DMS153 (cell line): ENCODE measurements around the gene PEPD.
"Not testable (repeated sequence)": the region's sequence is repeated elsewhere in the genome, so short reads cannot be mapped to it uniquely, and the experiment has no call there.

Experiments
- DNase-seq: peaks from one replicate; lab custom pipeline; 2025; lab: John Stamatoyannopoulos, UW

The PEPD gene

DNA sequence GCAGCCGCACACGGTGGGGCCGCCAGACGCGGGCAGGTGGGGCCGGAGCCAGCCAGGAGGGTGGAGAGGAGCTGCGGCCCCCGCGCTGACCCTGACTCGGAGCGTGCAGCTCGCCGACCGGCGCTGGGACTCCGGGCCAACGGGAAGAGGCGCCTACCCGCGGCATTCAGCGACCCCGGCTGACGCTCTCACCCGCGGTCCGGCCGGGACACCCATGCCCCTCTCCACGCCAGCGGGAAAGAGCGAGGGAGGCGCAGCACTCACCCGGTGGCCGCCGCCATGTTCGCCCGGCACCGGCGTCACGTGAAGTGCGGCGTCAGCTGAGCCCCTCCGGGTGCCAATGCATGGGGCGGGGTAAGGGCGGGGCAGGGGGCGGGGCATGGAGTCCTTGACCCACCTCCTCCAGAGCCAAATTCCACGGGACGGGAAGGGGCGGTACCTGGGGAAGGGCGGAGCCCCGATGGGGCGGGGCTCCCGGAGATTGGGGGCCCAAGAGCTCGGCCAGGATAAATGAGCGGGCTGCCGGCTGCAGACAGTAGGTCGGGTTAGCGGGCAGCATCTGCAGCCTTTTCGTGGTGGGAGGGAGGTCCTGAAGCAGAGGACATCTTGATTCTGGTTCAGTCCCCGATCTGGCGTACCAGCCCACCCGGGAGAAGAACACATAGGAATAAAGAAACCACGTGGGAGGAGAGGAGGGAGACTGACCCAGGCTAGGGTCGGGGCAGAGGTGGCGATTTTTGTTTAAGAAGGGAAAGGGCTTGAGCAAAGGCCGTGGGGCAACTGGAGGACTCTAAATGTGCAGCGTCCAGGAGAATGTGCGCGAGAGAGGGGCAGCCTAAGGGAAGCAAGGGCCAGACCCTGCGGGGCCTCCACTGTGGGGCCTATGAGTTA lies at the start of gene PEPD:
Gene PEPD (minus strand): TSS at position 312 of the 891 bp plus-strand sequence. CDS start 31 bp downstream, at position 281.
- peak; percentile 44 for DNase-seq

DNA sequence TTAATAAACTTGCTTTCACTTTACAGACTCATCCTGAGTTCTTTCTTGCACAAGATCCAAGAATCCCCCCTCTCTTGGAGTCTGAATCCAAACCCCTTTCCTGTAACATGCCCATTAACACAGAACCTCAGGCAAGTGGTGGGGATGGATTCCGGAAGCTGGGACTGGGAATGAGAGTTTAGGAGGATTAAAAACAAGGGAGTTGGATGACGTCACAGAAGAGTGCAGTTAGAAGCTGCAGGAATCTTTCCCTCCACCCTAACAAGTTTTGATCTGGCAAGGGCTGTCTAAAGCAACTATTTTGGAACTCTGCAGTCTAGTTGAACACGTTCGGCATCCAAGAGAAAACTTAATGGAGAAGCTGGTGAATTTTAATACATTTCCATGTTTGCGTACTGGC lies 48.2 kb upstream of the PEPD start:
- DNase-seq: no peak

DNA sequence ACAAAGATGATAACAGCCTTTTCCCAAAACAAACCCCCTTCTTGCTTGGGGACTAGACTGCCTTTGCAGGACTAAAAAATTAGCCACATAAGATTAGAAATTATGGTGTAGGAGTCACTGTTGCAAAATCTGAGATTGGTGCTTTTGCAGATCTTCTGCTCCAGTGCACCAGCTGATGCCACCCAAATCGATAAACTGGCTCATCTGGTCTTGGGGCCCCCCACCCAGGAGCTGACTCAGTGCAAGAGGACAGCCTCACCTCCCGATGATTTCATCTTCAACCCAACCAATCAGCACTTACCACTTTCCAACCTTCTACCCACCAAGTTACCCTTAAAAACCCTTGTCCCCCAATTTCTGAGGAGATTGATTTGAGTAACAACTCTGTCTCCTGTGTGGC lies 47.1 kb upstream of the PEPD start:
- DNase-seq: no peak

DNA sequence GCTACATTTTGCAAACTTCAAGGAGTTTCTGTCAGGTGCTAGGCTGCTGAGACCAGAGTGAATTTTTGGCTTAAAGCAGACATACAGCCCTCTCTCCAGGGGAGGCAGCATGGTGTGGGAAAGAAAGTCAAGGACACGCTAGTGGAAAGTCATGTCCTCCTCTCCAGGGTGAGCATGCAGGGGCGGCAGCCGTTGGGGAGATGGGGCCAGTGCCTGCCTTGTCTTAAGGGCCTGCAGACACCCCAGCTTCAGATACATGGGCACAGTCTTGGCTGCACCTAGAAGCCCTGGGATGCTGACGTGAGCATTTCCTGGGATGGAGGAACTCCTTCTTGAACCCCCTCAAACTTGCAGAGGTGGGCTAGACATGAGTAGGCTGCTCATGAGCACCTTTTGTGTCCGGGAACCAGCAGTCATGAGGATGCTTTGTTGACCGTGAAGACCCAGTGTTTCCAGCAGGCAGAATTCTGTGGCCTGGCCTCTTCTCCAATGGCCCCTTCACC lies 43.3 kb upstream of the PEPD start:
- DNase-seq: no peak

DNA sequence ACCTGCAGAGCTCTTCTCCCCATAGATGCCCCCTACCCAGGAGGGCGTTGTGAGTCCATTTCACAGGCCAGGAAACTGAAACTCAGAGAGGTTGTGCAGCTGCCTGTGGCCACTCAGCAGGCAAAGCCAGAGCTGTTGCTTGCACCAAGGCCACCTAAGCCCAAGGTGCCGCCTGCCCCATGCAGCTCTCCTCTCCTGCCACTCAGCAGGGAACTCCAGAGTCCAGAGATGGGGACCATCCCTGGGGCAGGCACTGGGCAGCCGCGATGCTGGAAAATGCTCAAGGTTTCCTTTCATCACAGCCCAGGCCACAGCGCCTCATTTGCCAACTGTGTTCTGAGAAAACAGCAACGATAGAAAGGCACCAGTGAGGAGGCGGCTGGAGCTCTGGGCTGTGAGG lies 41.0 kb upstream of the PEPD start:
- no peak for DNase-seq

DNA sequence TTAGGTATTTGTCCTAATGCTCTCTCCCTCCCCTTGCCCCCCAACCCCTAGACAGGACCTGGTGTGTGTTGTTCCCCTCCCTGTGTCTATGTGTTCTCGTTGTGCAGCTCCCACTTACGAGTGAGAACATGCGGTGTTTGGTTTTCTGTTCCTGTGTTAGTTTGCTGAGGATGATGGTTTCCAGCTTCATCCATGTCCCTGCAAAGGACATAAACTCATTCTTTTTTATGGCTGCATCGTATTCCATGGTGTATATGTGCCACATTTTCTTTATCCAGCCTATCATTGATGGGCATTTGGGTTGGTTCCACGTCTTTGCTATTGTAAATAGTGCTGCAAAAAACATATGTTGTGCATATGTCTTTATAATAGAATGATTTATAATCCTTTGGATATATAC lies 40.1 kb upstream of the PEPD start:
- not testable (repeated sequence) for DNase-seq

DNA sequence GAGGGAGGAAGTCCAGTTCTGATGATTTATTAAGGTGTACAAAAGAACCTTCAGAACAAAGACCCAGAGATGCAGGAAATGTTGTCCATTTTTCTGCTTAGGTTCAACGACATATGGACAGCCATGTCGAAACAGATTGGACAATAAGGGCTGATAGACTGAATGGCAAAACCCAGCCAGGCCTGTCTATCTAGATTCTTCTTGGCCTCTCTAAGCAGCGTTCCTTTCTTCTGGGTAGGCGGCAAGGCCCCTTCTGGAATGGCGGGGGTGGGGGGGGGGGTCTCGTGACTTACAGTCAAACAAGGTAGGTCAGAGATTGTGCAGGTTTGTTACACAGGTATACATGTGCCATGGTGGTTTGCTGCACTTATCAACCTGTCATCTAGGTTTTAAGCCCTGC lies 39.7 kb upstream of the PEPD start:
- no peak for DNase-seq

DNA sequence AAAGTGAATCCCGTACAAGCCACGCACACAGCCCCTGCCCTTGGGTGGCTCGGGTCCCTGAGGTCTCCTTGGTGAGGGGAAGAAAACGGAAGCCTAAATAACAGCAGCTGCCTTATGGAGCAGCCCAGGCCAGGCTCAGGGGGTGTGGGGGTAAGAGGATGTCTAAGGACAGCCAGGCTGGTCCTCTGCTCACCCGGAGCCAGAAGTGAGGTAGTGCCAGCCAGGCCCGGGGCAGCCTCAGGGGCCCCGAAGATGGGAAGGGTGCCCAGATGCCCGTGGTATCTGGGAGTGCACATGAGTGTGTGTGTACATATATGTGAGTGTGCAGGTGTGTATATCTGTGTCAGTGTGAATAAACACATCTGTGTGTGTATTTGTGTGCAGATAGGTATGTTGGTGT lies 38.4 kb upstream of the PEPD start:
- no peak for DNase-seq

DNA sequence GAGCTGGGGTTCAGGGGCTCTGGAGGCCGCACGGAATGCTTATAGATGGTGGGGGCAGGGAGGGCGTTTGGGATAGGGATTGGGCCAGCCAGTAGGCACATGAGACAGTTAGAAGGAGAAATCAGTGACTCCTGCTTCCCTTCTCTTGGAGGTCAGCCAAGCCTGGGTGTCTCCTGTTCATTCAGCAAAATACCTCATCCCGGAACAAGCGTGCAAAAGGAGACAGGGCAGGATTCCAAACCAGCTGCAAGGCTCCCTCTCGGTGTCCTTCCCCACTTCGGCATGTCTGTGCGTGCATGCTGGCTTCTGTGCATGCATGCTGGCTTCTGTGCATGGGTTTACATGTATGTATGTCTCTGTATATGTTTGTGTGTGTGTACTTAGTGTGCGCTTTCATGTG lies 37.3 kb upstream of the PEPD start:
- DNase-seq: peak; percentile 8

DNA sequence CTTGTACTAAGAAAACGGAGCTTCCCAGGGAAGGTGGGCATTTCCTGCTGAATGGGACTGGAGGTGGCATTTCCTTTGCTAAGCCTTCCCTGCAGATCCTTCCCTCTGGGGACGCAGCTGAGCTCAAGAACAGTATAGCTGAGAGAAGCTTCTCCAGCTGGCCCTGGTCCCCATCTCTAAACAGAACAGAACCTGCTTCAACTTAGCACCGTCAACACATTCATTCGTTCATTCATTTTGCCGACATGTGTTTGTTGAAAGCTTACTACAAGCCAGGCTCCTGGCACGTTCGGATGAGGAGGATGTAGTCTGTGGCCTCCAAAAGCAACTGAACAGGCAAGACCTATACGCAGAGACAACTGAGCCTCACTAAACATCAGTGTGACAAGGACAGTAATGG lies 36.6 kb upstream of the PEPD start:
- DNase-seq: no peak

DNA sequence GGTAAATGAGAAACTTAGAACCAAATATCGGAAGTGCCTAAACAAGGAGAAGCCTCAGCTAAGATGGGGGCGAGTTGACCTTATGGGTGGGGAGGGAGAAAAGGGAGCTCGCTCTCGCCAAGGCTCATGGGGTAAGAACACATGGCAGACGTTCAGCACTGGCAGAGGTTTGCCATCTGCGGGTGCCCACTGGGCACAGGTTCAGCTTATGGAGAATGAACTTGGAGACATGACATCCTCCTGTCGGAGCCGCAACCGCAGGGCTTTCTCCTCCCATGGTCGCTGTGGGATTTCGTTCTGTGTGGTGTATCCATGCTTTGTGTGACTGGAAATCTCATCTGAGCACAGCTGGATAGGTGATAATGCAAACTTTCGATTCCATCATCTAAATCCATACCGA lies 36.1 kb upstream of the PEPD start:
- DNase-seq: no peak

DNA sequence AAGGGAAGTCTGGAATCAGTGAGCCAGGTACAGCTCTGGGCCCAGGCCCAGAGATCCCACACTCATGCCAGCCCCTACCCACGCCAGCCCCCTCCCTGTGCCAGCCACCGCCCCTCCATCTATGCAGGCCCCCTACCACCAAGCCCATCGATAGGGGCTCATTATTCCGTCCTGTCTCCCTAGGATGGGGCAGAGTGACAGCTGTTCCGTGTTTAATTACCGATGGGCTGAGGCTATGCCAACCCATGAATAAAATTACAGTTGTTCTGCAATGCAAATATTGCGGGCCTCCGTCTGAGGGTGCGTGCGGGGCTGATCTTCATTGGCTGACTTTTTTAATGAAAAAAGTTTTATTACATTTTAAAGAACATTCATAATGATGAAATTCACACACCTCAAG lies 35.6 kb upstream of the PEPD start:
- DNase-seq: no peak

DNA sequence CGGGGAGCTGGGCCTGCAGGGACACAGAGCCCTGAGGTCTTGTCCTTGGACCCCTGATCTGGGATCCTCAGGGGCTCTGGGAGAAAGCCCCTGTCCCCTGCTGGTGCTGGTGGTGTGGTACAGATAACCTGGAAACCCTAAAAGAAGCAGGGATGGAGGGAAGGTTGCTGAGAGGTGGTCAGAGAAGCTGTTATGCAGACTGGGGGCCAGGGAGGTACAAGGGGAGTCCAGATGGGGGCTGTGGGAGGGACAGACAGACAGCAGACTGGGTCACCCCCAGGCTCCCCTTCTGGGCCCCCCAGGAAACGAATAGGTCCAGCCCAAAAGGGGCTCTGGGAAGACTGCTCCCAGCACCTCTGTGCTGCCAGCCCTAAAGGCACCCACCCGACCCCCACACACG lies 34.7 kb upstream of the PEPD start:
- DNase-seq: no peak

DNA sequence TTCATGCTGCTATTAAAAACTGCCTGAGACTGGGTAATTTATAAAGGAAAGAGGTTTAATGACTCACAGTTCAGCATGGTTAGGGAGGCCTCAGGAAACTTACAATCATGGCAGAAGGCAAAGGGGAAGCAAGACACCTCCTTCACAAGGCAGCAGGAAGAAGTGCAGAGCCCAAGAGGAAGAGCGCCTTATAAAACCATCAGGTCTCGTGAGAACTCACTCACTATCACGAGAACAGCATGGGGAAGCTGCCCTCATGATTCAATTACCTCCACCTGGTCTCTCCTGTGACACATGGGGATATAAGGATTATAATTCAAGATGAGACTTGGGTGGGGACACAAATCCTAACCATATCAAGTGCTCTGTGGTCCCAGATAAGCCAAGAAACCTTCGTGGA lies 34.1 kb upstream of the PEPD start:
- DNase-seq: not testable (repeated sequence)

DNA sequence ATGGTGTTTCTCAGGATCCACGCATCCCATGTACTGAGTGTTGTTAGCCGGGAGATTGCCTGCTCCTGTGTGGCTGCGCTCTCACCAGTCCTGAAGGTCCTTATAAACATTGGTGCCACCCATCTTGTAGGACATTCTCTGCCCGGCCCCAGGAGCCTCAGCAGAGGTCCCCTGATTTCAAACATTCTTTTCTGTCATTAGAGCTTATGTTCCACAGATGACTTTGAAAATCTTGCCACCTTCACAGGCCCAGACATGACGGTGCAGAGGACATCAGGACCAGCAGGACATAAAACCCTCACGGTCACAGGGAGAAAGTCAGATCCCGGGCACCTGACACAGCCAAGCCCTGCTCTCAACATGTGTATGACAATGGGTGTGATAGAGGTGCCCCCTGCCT lies 33.2 kb upstream of the PEPD start:
- no peak for DNase-seq

DNA sequence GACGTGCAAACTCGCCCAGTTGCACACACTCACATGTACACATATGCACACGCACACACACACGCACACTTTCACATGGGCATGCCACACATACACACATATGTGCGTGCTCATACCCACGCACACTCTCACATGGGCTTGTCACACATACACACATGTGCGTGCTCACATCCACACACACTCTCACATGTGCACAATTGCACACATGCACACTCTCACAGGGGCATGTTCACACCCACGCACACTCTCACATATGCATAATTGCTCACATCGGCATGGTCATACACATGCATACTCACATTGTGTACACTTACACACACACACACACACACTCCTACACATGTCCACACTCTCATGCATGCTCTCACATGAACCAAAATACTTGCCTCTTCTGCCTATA lies 32.8 kb upstream of the PEPD start:
- DNase-seq: no peak

DNA sequence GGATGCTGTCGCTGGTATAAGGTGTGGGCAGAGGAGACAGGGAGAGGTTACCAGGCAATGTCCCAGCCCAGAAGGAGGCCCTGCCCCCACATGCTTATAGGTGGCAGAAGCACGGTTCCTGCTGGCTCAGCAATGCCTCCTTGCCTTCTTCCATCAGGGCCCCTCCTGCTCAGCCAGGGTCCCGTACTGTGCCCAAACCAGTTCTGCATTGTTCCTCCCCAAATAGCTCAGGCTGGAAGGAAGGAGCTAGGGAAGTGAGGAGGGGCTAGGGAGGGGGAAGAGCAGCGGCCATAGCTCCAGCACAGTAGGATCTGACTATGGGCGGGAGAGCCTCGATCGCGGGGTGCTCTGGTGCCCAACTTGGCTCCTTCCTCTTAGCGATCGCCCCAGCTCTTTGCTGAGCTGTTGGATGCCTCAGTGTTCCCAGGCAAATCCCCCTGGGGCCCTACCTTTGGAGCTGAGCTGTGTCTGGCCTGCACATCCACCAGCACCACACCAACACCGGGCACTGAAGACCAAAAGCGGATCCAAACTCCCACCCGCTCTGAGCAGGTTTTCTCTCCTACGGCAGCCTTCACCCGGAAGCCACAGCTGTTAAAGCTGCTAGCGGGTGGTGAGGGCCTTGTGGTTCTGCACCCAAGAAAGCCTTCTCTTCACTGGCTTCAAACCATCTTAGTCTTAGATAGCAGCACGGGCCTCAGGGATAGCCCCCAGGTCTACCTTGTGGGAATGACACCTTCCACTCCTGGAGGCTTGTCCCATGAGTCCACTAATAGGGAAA lies 32.1 kb upstream of the PEPD start:
- no peak for DNase-seq

DNA sequence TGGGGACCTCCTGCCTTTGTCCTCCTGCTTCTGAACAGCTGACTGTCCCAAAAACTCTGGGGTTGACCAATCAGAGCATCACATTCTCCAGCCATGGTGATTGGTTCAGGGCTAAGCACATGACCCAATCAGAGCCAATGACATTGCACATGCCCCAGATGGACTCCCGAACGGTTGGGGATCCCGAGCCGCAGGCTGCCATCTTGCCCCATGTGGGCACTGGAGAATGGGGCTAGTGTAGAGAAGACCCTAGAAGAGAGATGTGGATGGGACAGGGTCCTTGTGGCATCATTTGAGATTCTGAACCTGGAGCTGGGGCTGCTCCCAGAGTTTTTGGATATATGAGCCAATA lies 31.3 kb upstream of the PEPD start:
- DNase-seq: no peak

DNA sequence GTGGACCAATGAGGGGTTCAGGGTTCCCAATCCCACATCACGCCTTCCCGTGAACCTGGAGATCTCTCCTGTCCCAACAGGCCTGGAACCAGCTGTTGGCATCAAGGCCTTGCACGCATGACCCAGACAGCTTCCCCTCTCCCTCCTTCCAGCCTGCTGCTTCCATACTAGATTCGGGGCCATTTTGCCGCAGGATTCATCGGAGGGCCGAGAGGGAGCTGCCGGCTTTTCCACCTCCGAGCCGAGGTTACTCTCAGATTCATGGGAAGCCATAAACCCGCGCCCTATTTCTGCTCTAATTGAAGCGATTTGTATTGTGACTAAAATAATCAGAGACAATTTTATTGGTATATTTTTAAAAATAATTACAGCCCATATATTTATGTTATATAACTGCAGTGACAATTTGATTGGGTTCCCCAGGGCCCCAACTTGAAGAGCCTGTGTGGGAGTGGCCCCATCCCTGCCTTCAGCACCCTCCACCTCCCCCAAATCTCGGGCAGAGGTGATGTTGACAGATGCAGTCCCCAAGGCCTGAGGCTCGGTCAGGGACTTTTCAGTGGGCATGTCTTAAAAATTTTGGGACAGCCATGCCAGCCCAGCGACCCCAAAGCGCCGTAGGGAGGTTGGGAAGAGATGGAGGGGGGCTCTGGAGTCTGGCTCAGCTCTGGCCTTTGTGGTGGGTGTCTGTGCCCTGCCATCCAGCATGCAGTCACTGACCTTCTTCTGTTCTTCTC lies 30.8 kb upstream of the PEPD start:
- no peak for DNase-seq

DNA sequence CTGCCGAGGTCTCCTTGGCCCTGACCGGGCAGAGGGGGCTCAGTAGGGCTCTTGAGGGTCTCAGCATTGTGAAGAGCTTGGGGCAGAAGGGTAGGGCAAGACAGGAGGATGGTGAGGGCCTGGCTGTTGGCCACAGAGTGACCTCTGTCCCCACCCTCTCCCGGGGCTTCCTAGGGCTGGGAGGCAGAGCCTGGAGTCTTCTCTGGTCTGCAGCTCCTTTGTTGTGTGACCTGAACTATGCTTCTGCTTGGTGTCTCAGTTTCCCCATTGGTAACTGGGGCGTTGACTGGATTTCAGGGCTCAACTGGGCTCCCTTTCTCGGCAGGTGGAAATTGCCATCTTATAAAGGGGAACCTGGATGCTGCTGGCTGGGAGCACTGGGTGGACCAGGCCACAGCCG lies 30.1 kb upstream of the PEPD start:
- DNase-seq: no peak

DNA sequence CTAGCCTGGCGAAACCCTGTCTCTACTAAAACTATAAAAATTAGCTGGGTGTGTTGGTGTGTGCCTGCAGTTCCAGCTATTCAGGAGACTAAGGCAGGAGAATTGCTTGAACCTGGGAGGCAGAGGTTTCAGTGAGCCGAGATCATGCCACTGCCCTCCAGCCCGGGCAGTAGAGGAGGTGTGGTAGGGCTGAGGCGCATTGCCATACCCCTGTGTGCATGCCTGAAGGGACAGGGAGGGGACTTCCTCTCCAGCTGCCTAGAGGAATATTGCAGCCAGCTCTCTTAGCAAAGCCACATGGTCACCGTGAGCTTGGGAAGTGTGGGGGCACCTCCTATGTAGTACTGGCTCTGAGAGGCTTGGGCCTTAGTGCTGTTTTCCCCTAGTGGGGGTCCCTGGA lies 29.2 kb upstream of the PEPD start:
- DNase-seq: no peak

DNA sequence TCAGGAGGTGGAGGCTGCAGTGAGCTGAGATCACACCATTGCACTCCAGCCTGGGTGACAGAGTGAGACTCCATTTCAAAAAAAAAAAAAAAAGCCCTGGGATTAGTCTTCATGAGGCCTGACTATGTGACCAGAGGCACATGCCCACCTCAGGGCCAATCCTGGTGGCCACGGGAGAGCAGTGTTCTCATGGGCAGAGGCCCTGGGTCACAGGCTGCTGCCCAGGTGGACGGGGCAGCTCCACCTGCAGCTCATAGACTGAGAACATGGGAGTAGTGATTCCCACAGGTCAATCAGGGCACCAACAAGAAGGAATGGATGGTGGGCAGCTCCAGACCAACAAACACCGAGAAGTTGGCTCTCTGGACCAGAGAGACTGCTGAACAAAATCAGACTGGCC lies 26.1 kb upstream of the PEPD start:
- DNase-seq: no peak

DNA sequence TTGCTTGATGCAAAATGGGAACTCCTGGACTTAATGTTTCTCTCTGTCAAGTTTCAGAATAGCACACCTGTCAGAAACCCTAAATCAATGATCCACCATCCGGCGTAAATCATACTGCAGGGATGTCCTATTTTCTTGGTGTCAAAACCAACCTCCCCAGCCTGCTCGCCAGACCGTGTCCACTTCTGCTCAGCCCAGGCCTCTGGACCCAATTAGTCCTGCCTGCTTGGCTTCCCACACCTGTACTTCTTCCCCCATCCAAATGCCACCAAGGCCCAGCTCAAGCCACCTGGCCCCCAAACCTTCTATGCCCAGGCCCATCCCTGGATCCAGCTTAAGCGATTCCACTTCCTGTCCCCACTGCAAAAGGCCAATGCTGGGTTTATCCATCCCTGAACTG lies 25.1 kb upstream of the PEPD start:
- DNase-seq: no peak
